ENCODE data around the gene AIFM2. TPM values are rescaled to one million over a fixed set of nuclear protein-coding genes. Genes with fewer than 3 reads are reported as not detected.

AIFM2 gene
- polyA plus RNA-seq, 3 donors = 0.28 to 2.1 (median 0.41) TPM

GRCh38 chr10:70137927-70138883 is 5.6 kb upstream of the AIFM2 start:
- no peak for TF ChIP-seq CTCF (IDR thresholded peaks at IDR 0.05)
- WGBS (ENCODE audit: insufficient coverage) = 98% methylated on average over 10 of the region's 14 CpGs
- Mint-ChIP-seq H3K36me3 (peaks cover 26 to 37% of the 10 kb centered on the region in 2 donors), H3K4me1 (peaks cover 5% of the 10 kb centered on the region), H3K27me3 (ENCODE audit: low read depth in 3 of 3) (peaks cover 3 to 4% (median 4%) of the 10 kb centered on the region in 3 donors), H3K9me3 (no peaks in the 10 kb centered on the region), H3K4me3 (no peak overlapping the region), H3K27ac (no peak overlapping the region)
- intact Hi-C loops (cut with micrococcal nuclease) = no loop called here
- H3K79me2 ChIP-seq (ENCODE audit: insufficient read depth, low read length) = no peaks in the 10 kb centered on the region
- no peak overlapping the region for H3K27ac ChIP-seq (ENCODE audit: low read depth in 1 of 2, low read length in 2 of 2)
- no peak overlapping the region for H3K9ac ChIP-seq (ENCODE audit: insufficient read depth, low read length, poor library complexity, severe bottlenecking)
- H3K9me3 ChIP-seq (replicated peaks in 1 of 2; ENCODE audit: control insufficient read depth in 1 of 2, insufficient read depth in 1 of 2, low read length in 2 of 2) = no peaks in the 10 kb centered on the region
- H3K4me2 ChIP-seq (replicated peaks; ENCODE audit: extremely low read depth, low read length, poor library complexity, severe bottlenecking) = no peak overlapping the region
- peaks cover under 1% of the 10 kb centered on the region in 2 donors for H3K4me1 ChIP-seq (ENCODE audit: control insufficient read depth in 1 of 2, insufficient read depth in 2 of 2, low read length in 2 of 2)
- peaks cover 1% of the 10 kb centered on the region for H4K20me1 ChIP-seq (ENCODE audit: insufficient read depth, low read length)
- H3K36me3 ChIP-seq (replicated peaks in 1 of 2; ENCODE audit: control insufficient read depth in 1 of 2, insufficient read depth in 2 of 2, low read length in 2 of 2) = peaks cover 3 to 20% of the 10 kb centered on the region in 2 donors
- H3K4me3 ChIP-seq (replicated peaks in 1 of 3; ENCODE audit: low read depth in 2 of 3, low read length in 3 of 3) = no peak overlapping the region
- H2AFZ ChIP-seq (ENCODE audit: insufficient read depth, low read depth, low read length, poor library complexity, severe bottlenecking) = no peak overlapping the region
- H3K27me3 ChIP-seq (ENCODE audit: control insufficient read depth in 2 of 2, insufficient read depth in 2 of 2, low read length in 2 of 2) = no peaks in the 10 kb centered on the region
- DNase-seq = no peak

- no peak for DNase-seq
- Mint-ChIP-seq H3K9me3 (no peaks in the 10 kb centered on the region), H3K27me3 (ENCODE audit: low read depth in 3 of 3) (peaks cover 8 to 15% (median 8%) of the 10 kb centered on the region in 3 donors), H3K4me3 (no peak overlapping the region), H3K36me3 (peaks cover 23 to 30% of the 10 kb centered on the region in 2 donors), H3K4me1 (peaks cover 14% of the 10 kb centered on the region), H3K27ac (no peak overlapping the region)
- H3K36me3 ChIP-seq (replicated peaks in 1 of 2; ENCODE audit: control insufficient read depth in 1 of 2, insufficient read depth in 2 of 2, low read length in 2 of 2) = peaks cover 3 to 20% of the 10 kb centered on the region in 2 donors
- no peak overlapping the region for H2AFZ ChIP-seq (ENCODE audit: insufficient read depth, low read depth, low read length, poor library complexity, severe bottlenecking)
- H3K4me2 ChIP-seq (replicated peaks; ENCODE audit: extremely low read depth, low read length, poor library complexity, severe bottlenecking) = no peak overlapping the region
- no peak overlapping the region for H3K27ac ChIP-seq (ENCODE audit: low read depth in 1 of 2, low read length in 2 of 2)
- H3K9me3 ChIP-seq (replicated peaks in 1 of 2; ENCODE audit: control insufficient read depth in 1 of 2, insufficient read depth in 1 of 2, low read length in 2 of 2) = no peaks in the 10 kb centered on the region
- WGBS (ENCODE audit: insufficient coverage) = 86% methylated on average over 5 of the region's 9 CpGs
- peaks cover 0 to 2% of the 10 kb centered on the region in 2 donors for H3K27me3 ChIP-seq (ENCODE audit: control insufficient read depth in 2 of 2, insufficient read depth in 2 of 2, low read length in 2 of 2)
- intact Hi-C loops (cut with micrococcal nuclease) = no loop called here
- H3K9ac ChIP-seq (ENCODE audit: insufficient read depth, low read length, poor library complexity, severe bottlenecking) = no peak overlapping the region
- H3K79me2 ChIP-seq (ENCODE audit: insufficient read depth, low read length) = no peaks in the 10 kb centered on the region
- TF ChIP-seq CTCF (IDR thresholded peaks at IDR 0.05) = no peak
- H3K4me3 ChIP-seq (replicated peaks in 1 of 3; ENCODE audit: low read depth in 2 of 3, low read length in 3 of 3) = no peak overlapping the region
- H4K20me1 ChIP-seq (ENCODE audit: insufficient read depth, low read length) = no peaks in the 10 kb centered on the region
- H3K4me1 ChIP-seq (ENCODE audit: control insufficient read depth in 1 of 2, insufficient read depth in 2 of 2, low read length in 2 of 2) = peaks cover 7 to 10% of the 10 kb centered on the region in 2 donors
These were observed 4.5 kb upstream of the AIFM2 start for GRCh38 chr10:70137135-70137534.
